ENCODE measurements around the gene DPYSL4.

DNA sequence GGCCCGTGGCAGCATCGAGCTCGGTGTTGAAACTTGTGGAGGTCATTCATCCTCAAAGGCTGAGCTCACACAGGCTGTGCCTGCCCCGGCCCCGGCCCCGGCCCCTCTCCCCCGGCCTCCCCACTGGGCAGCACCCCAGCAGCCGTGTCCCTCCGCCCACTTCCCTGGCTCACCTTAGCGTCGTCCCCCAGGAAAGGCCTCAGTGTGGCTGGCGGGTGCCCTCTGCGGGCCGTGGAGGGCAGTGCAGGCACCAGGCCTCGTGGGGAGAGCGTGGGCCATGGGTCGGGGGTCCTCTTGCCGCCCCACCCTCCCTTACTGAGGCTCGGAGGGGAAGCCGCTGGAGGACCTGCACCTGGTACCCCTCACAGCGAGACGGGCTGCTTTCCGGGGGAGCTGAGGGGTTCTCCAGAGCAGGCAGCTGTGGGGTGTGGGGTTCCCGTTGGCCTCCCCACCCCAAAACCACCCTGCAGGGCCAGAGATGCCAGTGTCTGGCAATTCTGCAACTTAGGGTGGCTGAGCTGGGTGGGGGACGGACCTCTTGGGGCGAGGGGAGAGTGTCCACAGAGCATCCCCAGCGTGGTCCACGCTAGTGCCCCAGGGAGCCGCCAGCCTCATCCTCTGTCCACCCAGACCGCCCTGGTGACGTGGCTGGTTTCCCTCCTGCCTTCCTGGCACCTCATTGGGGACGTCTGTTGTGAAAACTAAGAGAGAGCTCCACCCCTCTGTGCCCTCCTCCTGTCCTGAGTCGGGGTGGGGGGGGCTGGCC lies 44.2 kb upstream of the DPYSL4 start:
- TF ChIP-seq, protein P1, sequence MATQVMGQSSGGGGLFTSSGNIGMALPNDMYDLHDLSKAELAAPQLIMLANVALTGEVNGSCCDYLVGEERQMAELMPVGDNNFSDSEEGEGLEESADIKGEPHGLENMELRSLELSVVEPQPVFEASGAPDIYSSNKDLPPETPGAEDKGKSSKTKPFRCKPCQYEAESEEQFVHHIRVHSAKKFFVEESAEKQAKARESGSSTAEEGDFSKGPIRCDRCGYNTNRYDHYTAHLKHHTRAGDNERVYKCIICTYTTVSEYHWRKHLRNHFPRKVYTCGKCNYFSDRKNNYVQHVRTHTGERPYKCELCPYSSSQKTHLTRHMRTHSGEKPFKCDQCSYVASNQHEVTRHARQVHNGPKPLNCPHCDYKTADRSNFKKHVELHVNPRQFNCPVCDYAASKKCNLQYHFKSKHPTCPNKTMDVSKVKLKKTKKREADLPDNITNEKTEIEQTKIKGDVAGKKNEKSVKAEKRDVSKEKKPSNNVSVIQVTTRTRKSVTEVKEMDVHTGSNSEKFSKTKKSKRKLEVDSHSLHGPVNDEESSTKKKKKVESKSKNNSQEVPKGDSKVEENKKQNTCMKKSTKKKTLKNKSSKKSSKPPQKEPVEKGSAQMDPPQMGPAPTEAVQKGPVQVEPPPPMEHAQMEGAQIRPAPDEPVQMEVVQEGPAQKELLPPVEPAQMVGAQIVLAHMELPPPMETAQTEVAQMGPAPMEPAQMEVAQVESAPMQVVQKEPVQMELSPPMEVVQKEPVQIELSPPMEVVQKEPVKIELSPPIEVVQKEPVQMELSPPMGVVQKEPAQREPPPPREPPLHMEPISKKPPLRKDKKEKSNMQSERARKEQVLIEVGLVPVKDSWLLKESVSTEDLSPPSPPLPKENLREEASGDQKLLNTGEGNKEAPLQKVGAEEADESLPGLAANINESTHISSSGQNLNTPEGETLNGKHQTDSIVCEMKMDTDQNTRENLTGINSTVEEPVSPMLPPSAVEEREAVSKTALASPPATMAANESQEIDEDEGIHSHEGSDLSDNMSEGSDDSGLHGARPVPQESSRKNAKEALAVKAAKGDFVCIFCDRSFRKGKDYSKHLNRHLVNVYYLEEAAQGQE (IDR thresholded peaks at IDR 0.05; ENCODE audit: insufficient read depth in 1 of 2, low read depth in 2 of 2, low read length in 2 of 2): no peak
- TF ChIP-seq TAF1 (IDR thresholded peaks at IDR 0.05; ENCODE audit: borderline replicate concordance, insufficient read depth, low read length) (no peak), SIN3A (IDR thresholded peaks at IDR 0.05; ENCODE audit: borderline replicate concordance, insufficient read depth, low read length) (no peak), POLR2AphosphoS5 (IDR thresholded peaks at IDR 0.05; ENCODE audit: low read depth, low read length) (no peak)

Data from PFSK-1 (cell line).